Mesothelial cell of epicardium (in vitro differentiated cells): Measurements from ENCODE around the gene PLK4. TPM values are rescaled to one million over a fixed set of nuclear protein-coding genes. Genes with fewer than 3 reads are reported as not detected.
"Not testable (repeated sequence)": the region's sequence is repeated elsewhere in the genome, so short reads cannot be mapped to it uniquely, and the experiment has no call there.

ENCODE experiments used
- DNase-seq, 2 experiments: peaks; one replicate each; pipeline ENCODE4 v3.0.0; 2021; ENCODE audit warnings: low spot score in 2 of 2; ENCODE audit not compliant: unreplicated experiment in 2 of 2
- H3K27ac Mint-ChIP-seq: 2 replicates; pipeline ENCODE4 v1.8.0; 2021; ENCODE audit warnings: mixed read lengths
- H3K27me3 Mint-ChIP-seq: 2 replicates; pipeline ENCODE4 v1.8.0; 2021; ENCODE audit warnings: low read depth, mixed read lengths
- H3K36me3 Mint-ChIP-seq: 2 replicates; pipeline ENCODE4 v1.8.0; 2021; ENCODE audit warnings: mixed read lengths
- H3K4me1 Mint-ChIP-seq: 2 replicates; pipeline ENCODE4 v1.8.0; 2021; ENCODE audit warnings: mixed read lengths
- H3K4me3 Mint-ChIP-seq: 2 replicates; pipeline ENCODE4 v1.8.0; 2021; ENCODE audit warnings: mild to moderate bottlenecking, moderate library complexity, mixed read lengths
- H3K9me3 Mint-ChIP-seq: 2 replicates; pipeline ENCODE4 v1.8.0; 2021; ENCODE audit warnings: mixed read lengths
- total RNA-seq: library from RNA; stranded (reverse); gene quantifications from 3 replicates; pipeline ENCODE4 v1.2.1, GENCODE V29; 2021
- TF ChIP-seq, protein P1 (sequence below): fragments of 200-600 bp; sonication (generic); IDR thresholded peaks from one replicate; pipeline ENCODE4 v1.5.0; 2021; ENCODE audit warnings: antibody characterized with exemption; ENCODE audit not compliant: unreplicated experiment

Gene PLK4
- total RNA-seq, 1 donor from 2014 or later = 14.1 TPM

DNA sequence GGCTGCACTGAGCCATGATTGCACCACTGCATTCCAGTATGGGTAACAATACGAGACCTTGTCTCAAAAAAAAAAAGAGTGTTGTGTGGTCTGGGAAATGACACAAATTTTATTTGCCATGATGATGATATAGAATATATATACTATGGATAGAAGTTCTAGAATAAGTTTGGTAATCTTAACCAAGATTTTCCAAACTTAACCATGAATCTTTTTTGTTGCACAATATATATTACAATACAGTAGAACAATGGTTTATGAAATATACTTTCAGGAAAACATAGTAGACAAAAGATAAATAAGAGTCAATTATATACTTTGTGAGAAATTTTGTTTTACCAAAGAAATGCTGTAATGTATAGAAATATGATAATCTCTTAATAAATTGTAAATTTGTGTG, 49.5 kb downstream of the PLK4 start:
- Mint-ChIP-seq H3K4me1 (no peaks in the 10 kb centered on the region), H3K36me3 (peaks cover 16% of the 10 kb centered on the region), H3K27ac (no peak overlapping the region), H3K9me3 (peaks cover 7% of the 10 kb centered on the region), H3K4me3 (no peak overlapping the region), H3K27me3 (no peaks in the 10 kb centered on the region)
- DNase-seq = no peak
- TF ChIP-seq, protein P1, sequence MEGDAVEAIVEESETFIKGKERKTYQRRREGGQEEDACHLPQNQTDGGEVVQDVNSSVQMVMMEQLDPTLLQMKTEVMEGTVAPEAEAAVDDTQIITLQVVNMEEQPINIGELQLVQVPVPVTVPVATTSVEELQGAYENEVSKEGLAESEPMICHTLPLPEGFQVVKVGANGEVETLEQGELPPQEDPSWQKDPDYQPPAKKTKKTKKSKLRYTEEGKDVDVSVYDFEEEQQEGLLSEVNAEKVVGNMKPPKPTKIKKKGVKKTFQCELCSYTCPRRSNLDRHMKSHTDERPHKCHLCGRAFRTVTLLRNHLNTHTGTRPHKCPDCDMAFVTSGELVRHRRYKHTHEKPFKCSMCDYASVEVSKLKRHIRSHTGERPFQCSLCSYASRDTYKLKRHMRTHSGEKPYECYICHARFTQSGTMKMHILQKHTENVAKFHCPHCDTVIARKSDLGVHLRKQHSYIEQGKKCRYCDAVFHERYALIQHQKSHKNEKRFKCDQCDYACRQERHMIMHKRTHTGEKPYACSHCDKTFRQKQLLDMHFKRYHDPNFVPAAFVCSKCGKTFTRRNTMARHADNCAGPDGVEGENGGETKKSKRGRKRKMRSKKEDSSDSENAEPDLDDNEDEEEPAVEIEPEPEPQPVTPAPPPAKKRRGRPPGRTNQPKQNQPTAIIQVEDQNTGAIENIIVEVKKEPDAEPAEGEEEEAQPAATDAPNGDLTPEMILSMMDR = no peak

DNA sequence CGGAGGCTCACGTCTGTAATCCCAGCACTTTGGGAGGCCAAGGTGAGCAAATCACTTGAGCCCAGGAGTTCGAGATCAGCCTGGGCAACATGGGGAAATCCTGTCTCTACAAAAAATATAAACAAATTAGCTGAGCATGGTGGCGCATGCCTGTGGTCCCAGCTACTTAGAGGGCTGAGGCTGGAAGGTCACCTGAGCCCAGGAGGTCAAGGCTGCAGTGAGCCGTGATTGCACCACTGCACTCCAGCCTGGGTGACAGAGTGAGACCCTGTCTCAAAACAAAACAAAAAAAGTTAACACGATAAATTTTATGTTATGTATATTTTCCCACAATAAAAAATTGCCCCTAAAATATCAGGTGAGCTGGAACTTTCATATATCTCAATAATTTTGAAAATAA, 51.1 kb downstream of the PLK4 start:
- not testable (repeated sequence) for DNase-seq, H3K27me3 Mint-ChIP-seq

DNA sequence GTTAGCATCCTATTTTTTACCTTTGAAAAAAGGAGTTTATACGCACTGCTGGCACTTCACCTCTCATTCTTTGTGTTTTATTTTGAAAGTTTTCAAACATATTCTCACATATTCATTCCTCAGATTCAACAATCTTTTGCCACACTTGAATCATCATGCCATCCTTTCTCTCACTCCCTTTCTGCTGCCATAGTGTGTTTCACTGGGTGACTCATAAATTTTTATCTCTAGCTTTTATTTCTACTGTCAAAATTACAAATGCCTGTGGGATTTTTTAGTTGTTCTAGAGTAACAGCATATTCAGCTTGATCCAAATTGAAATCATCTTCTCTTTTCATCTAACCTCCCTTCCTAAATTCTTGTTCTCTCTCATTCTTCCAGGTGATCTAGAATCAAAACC, 56.3 kb downstream of the PLK4 start:
- DNase-seq = no peak
- Mint-ChIP-seq H3K4me3 (no peak overlapping the region), H3K9me3 (no peaks in the 10 kb centered on the region), H3K27ac (peak overlapping the region; percentile 19), H3K36me3 (peaks cover 20% of the 10 kb centered on the region), H3K4me1 (peaks cover 4% of the 10 kb centered on the region), H3K27me3 (no peaks in the 10 kb centered on the region)
- TF ChIP-seq, protein P1 = no peak

More for the DNA sequence above, 51.1 kb downstream of the PLK4 start:
- H3K4me1 Mint-ChIP-seq, H3K4me3 Mint-ChIP-seq, H3K36me3 Mint-ChIP-seq, H3K27ac Mint-ChIP-seq, H3K9me3 Mint-ChIP-seq: not testable (repeated sequence)

Other genes with a start within 250 kb of the PLK4 start
- 25.0 to 27.7 TPM (median 26.2 TPM) in 3 replicates for gene INTU, start 247.9 kb upstream of the PLK4 start, total RNA-seq
- gene SLC25A31, start 150.5 kb upstream of the PLK4 start, total RNA-seq = not detected in 3 replicates
- 4.3 to 5.2 TPM (median 4.6 TPM) in 3 replicates for gene HSPA4L, start 98.6 kb upstream of the PLK4 start, total RNA-seq
- 29.6 to 33.9 TPM (median 29.9 TPM) in 3 replicates for gene MFSD8, start 84.3 kb downstream of the PLK4 start, total RNA-seq
- 15.0 to 17.7 TPM (median 16.3 TPM) in 3 replicates for gene ABHD18, start 84.5 kb downstream of the PLK4 start, total RNA-seq
- gene LARP1B, start 180.4 kb downstream of the PLK4 start, total RNA-seq = 18.8 to 19.9 TPM (median 19.7 TPM) in 3 replicates